ENCODE data around the gene MNDA.

The MNDA gene

GRCh38 chr1:158821723-158822122, 9.4 kb upstream of the MNDA start:
- TF ChIP-seq EGR1 (IDR thresholded peaks at IDR 0.05), result no peak
- TF ChIP-seq CREB1 (IDR thresholded peaks at IDR 0.05; ENCODE audit: low read depth), result no peak
- TF ChIP-seq CEBPB (IDR thresholded peaks at IDR 0.05), result no peak
- no peak for TF ChIP-seq REST (IDR thresholded peaks at IDR 0.05; ENCODE audit: low read depth)
- no peak for TF ChIP-seq NFIC (IDR thresholded peaks at IDR 0.05)
- TF ChIP-seq TEAD4 (IDR thresholded peaks at IDR 0.05), result no peak
- TF ChIP-seq MAX (IDR thresholded peaks at IDR 0.05), result no peak
- no peak for TF ChIP-seq TAF1 (IDR thresholded peaks at IDR 0.05; ENCODE audit: low read depth)
- TF ChIP-seq USF1 (IDR thresholded peaks at IDR 0.05), result no peak
- no peak for TF ChIP-seq YY1 (IDR thresholded peaks at IDR 0.05; ENCODE audit: low read depth)
- TF ChIP-seq RAD21 (IDR thresholded peaks at IDR 0.05; ENCODE audit: low read depth), result no peak
- no peak for TF ChIP-seq EP300 (IDR thresholded peaks at IDR 0.05; ENCODE audit: borderline replicate concordance)
- no peak for TF ChIP-seq ZBTB7A (IDR thresholded peaks at IDR 0.05; ENCODE audit: low read depth)
- no peak for TF ChIP-seq FOXM1 (IDR thresholded peaks at IDR 0.05; ENCODE audit: borderline replicate concordance, low read depth)
- TF ChIP-seq TCF12 (IDR thresholded peaks at IDR 0.05; ENCODE audit: low read depth), result no peak

- TF ChIP-seq NFIC (IDR thresholded peaks at IDR 0.05) (no peak), EP300 (IDR thresholded peaks at IDR 0.05; ENCODE audit: borderline replicate concordance) (no peak), RAD21 (IDR thresholded peaks at IDR 0.05; ENCODE audit: low read depth) (no peak), MAX (IDR thresholded peaks at IDR 0.05) (no peak), REST (IDR thresholded peaks at IDR 0.05; ENCODE audit: low read depth) (no peak), CREB1 (IDR thresholded peaks at IDR 0.05; ENCODE audit: low read depth) (no peak), YY1 (IDR thresholded peaks at IDR 0.05; ENCODE audit: low read depth) (no peak), FOXM1 (IDR thresholded peaks at IDR 0.05; ENCODE audit: borderline replicate concordance, low read depth) (no peak), TCF12 (IDR thresholded peaks at IDR 0.05; ENCODE audit: low read depth) (no peak), ZBTB7A (IDR thresholded peaks at IDR 0.05; ENCODE audit: low read depth) (no peak), USF1 (IDR thresholded peaks at IDR 0.05) (no peak), TEAD4 (IDR thresholded peaks at IDR 0.05) (no peak), CEBPB (IDR thresholded peaks at IDR 0.05) (no peak), EGR1 (IDR thresholded peaks at IDR 0.05) (no peak), TAF1 (IDR thresholded peaks at IDR 0.05; ENCODE audit: low read depth) (no peak)
Observed at GRCh38 chr1:158830074-158830677, 975 bp upstream of the MNDA start.

- no peak for TF ChIP-seq TCF12 (IDR thresholded peaks at IDR 0.05; ENCODE audit: low read depth)
- no peak for TF ChIP-seq YY1 (IDR thresholded peaks at IDR 0.05; ENCODE audit: low read depth)
- no peak for TF ChIP-seq USF1 (IDR thresholded peaks at IDR 0.05)
- TF ChIP-seq REST (IDR thresholded peaks at IDR 0.05; ENCODE audit: low read depth), result no peak
- no peak for TF ChIP-seq CREB1 (IDR thresholded peaks at IDR 0.05; ENCODE audit: low read depth)
- TF ChIP-seq TEAD4 (IDR thresholded peaks at IDR 0.05), result no peak
Observed at GRCh38 chr1:158833264-158833663, 2.1 kb downstream of the MNDA start.

GRCh38 chr1:158836038-158836437, 4.9 kb downstream of the MNDA start:
- no peak for TF ChIP-seq USF1 (IDR thresholded peaks at IDR 0.05)
- TF ChIP-seq EGR1 (IDR thresholded peaks at IDR 0.05), result no peak
- TF ChIP-seq TEAD4 (IDR thresholded peaks at IDR 0.05), result no peak
- TF ChIP-seq CREB1 (IDR thresholded peaks at IDR 0.05; ENCODE audit: low read depth), result no peak
- TF ChIP-seq TAF1 (IDR thresholded peaks at IDR 0.05; ENCODE audit: low read depth), result no peak
- no peak for TF ChIP-seq YY1 (IDR thresholded peaks at IDR 0.05; ENCODE audit: low read depth)
- TF ChIP-seq MAX (IDR thresholded peaks at IDR 0.05), result no peak
- no peak for TF ChIP-seq FOXM1 (IDR thresholded peaks at IDR 0.05; ENCODE audit: borderline replicate concordance, low read depth)
- TF ChIP-seq RAD21 (IDR thresholded peaks at IDR 0.05; ENCODE audit: low read depth), result no peak
- TF ChIP-seq ZBTB7A (IDR thresholded peaks at IDR 0.05; ENCODE audit: low read depth), result no peak
- no peak for TF ChIP-seq EP300 (IDR thresholded peaks at IDR 0.05; ENCODE audit: borderline replicate concordance)
- TF ChIP-seq NFIC (IDR thresholded peaks at IDR 0.05), result no peak
- no peak for TF ChIP-seq REST (IDR thresholded peaks at IDR 0.05; ENCODE audit: low read depth)
- TF ChIP-seq TCF12 (IDR thresholded peaks at IDR 0.05; ENCODE audit: low read depth), result no peak
